CD4-positive, alpha-beta T cell treated with Interleukin-17A for 1 hour (primary cell): ENCODE results near the gene NFIB.
A peak's percentile ranks its signal among the peaks of the same experiment; 100 is the strongest.

Experiments used
- DNase-seq: peaks from one replicate; pipeline ENCODE4 v3.0.0-alpha.2; 2020

NFIB gene

DNA sequence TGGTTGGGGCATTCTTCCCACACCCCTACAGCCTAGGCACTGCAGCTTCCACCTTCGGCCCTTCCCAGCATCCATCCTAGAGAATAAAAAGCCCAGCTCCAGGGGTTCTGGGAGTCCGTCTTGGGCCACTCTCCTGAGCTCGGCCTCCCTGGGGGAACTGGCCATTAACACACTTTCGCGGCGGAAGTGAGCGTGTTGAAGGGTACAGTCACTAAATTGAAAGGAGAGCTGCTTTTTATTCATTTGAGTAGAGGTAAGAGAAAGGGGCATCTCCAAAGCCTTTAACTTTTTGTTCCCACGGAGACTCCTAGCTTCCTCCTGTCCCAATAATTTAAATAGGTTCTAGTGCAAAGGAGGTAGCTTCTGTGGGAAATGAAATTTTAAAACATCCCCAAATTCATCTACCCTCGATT lies 31.0 kb upstream of the NFIB start:
- DNase-seq: no peak

DNA sequence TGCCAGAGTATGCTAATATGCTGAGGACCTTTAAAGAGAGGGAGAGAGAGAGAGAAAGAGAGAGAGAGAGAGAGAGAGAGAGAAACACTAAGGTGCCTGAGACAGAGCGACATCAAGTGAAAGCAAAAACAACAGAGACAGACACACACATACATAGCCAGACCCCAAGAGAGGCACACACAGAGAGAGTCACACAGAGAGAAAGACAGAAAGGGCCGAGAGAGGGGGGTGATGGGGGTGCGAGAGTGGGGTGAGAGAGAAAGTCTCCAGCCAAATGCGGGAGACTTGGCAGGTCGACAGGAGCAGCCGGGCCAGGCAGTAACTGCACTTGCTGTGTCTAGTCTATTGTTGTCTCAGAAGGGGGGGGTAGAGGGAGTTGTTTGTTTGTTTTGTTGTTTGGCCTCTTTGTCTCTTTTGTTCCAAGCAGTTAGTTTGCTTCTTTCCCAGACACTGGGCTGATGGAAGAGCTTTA lies 30.1 kb upstream of the NFIB start:
- no peak for DNase-seq

DNA sequence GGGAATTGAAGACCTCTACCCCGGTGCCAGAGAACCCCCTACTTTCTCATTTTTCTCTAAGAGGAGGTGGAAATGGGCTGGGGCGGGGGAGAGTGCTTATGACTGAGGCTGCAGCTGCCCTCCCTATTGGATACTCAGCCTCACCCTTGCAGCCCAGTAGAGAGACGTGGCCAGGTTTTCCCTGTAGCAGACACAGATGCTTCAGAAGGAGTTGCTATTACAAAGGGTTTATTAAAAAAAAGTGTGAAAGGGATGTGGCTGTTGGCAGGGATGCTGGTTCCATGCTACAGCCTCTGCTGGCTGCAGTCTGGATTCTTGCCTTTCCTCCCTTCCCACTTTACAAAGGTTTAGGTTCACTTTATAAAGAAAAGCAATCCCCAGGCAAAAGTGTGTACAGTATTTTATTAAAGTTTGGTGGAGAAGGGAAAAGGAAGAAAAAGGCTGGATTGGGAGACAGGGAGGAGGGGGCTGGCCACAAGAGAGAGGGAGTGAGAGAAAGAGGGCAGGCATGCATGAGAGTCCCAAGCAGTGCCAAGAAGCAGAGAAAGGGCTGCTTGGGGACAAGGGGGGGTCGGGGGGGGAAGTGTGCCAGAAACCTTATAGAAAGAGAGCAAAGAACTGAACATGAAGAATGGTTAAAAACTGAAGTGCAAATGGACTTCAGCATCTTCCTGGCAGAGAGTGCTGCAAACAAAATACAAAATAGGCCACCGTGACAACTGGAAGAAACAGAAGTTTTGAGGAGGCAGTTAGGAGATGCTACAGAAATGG lies 29.5 kb upstream of the NFIB start:
- no peak for DNase-seq

DNA sequence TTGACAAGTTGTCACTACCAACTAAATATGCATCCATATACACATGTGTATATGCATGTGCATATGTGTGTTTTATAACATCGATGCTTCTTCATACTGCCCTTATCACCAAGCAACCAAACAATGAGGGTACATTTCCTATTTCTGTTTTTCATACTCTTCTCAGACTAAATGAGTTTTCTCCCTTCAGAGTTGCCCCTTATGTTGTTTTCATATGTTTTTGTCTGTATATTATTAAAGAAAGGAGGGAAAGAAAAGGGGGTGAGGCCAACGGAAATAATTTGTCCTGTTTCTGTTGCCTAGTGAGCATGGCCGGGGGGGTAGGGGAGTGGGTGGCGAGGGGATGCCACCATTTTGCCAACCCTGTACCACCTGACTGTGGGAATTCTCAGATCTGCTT lies 28.8 kb upstream of the NFIB start:
- no peak for DNase-seq

DNA sequence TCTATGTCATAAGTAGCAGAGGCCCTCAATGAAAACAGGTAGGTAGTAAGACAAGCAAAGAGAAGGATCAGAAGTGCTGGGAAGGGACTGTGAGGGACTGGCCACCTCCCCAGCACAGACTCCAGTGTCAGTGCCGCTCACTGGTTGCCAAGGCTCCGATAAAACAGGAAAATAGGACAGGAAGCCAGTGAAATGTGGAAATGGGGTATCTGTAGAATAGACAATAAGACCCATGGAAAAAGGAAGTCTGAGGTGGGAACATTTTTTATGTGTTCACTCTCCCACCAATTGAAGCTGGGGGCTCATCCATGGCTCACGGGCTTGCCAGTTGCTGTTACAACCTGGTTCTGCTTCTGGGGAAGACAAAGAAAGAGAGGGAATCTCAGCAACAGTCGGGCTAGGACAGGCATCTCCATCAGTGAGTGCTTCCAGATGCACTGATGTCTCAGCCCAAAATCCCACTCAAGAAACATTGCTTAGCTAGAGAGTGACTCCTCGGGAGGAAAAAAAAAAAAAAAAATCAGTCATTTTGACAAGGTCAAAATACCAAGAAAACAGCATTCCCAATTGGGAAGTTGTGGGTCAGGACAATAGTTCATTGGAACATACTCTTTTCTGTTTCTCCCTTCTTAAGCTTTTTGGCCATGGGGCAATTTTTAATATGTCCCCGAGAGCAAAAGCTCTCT lies 27.6 kb upstream of the NFIB start:
- no peak for DNase-seq

DNA sequence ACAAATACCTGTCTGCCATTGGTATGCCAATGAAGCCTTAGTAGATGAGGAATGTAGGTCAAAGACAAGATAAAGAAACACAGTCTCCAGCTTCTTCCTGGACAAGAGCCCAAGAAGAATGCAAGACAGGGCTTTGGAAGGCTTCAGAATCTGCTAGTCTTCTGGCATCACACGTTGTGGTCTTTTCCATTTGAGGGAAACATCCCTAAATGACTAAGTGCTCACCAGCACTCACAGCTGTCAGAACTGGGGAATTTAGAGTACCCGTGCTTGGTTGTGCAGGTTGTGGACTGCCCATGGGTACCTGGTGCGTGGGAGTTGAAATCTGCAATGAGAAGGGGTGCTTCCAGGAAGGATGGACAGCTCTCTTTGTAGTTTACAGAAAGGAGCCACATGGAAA lies 27.1 kb upstream of the NFIB start:
- no peak for DNase-seq

DNA sequence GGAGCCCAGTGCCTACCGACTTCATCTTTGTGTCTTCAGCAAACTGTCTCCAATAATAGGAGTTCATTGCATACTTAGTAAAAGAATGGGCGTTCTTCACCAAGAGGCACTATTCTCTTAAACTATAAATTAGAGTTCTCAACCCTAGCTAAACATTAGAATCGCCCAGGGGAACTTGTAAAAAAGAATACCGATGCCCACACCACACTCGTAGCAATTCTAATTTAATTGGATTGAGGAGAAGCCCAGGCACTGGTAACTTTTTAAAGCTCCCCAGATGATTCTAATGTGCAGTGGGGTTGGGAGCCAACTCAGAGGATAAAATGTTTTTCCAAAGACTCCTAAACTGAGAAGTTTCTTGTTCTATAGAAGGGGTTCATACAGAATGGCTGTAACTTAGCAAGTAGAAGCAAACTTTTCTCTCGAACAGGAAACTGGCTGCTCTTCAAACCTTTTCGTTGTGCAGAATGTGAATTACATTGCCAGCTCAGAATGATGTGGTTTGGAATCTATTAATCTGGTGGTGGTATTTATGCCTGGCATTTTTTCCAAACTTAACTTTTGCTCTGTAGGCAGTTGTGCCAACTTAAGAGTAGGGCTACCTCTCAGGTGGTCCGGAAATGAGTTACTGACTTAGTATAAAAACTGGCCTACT lies 26.4 kb upstream of the NFIB start:
- no peak for DNase-seq

DNA sequence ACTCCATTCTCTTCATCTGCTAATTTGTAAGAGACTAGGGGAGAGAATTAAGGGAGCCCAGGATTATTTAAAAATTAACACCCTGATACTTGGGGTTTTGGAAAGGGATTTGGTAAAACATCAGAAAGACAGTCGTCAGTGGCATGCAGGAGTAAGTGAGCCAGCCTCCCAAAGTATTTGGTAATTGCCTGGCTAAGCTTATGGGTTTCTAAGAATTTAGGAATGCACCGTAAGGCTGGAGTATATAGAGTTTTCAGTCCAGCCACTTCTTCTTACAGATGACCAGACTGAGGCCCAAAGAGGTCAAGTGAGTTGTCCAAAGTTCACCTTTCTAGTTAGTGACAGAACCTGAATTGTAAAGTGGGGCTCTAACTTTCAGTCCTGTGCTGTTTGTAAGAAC lies 25.8 kb upstream of the NFIB start:
- DNase-seq: no peak

DNA sequence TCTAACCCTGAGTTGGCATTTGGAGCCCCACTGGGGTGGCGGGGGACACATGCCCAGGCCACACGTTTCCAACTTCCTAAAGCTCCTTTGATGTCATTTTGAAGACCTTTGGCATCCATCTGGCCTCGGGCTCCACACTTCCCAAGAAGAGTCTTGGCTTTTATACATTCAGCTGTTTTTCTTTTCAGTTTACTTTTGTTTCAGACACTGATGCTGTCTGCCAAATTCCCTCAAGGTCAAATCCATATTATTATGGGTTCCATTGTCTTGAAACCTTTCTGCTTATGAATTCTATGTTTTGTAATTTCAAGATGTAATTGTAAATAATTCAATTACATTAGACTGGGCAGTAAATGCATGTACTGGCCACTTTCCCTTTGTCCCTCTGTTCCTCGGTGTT lies 23.7 kb upstream of the NFIB start:
- DNase-seq: no peak

DNA sequence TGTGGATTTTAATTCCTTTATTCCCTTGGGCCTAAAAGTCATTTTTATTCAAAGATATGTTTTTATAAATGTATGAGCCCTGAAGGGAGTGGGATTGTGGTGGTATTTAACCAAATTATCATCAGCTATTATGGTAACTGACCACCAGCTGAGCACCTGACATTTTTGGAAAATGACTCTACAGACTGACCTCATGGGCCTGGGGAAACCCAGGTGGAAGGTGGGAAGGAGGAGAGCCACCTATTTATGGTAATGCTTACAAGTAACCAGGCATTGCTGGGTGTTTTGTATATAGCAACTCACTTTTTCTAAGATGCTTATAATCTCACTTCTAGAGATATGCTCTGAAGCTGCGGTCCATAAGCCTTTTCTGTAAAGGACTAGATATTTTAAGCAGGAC lies 22.3 kb upstream of the NFIB start:
- DNase-seq: no peak

DNA sequence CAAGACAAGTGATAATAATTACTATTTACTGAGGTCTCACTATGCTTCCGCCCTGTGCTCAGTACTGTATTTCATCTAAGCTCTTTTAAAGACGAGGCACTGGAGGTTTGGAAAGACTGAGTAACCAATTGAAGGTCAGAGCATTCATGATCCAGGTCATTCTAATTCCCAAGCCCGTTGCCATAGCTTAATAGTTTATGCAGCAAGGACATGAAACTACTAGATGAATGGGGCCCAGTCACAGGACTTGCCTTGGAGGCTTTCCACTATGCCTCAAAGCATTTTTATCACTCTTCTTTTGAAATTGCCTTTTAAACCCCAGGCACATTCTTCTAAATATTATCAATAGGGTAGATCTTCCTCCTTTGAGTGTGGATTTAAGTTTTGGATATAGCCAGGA lies 17.2 kb upstream of the NFIB start:
- DNase-seq: no peak

DNA sequence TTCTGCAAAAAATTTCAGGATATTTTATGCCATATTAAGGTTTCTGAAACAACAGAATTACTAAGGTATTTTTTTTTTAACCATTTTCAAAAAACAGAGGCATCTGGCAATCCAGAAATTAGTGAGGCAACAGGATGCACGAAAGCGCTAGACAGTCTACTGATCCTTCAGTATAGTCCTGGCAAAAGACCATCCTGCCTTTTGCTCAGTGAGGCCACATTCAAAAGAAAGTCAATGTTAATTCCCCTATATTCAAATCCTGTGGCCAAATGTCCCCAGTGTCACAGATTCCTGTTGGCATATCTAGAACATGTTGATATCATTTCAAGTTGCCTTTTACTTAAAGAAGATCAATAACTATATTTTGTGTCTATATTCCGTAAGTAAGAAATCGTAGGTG lies 13.1 kb upstream of the NFIB start:
- DNase-seq: no peak

DNA sequence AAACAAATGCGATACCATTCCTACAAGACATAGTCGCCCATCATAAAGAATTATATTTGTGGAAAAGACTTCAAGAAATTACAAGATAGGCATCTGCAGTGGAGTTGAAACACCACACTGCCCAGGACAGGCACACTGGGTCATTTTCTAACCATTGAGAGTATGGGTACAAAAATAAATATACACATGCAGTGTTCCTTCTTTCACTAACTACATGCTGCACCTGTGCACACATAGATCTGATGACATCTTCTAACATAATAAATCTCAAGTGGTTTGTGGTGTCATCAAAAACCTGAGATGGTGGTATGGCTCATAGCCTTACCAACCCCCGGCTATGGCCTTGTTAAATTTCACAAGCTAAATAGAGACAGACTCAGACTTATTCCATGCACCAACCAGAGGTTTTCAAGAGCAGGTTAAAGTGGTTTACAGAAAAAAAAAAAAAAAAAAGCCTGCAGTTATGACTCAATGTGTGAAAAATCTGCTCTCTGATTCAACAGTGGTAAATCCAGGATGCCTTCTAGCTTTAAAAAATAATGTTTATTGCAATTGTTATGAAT lies 12.4 kb upstream of the NFIB start:
- no peak for DNase-seq

DNA sequence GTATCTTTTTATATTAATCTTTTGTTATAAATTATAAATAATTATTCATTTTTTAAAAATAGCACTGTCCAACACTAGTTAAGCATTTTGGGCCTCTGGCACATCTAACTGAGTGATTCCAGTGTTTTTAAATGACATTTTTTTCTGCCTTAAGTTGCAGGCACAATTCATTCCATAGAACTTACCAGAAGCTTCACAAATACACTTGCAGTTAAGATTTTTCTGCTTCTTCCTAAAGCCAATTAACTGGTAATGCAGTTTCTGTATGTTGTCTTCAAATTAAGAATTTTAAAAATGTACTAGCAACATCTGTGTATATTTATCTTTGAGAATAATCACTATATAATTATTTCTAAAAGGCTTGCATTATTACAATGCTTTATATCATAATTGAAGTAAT lies 11.2 kb upstream of the NFIB start:
- DNase-seq: no peak

DNA sequence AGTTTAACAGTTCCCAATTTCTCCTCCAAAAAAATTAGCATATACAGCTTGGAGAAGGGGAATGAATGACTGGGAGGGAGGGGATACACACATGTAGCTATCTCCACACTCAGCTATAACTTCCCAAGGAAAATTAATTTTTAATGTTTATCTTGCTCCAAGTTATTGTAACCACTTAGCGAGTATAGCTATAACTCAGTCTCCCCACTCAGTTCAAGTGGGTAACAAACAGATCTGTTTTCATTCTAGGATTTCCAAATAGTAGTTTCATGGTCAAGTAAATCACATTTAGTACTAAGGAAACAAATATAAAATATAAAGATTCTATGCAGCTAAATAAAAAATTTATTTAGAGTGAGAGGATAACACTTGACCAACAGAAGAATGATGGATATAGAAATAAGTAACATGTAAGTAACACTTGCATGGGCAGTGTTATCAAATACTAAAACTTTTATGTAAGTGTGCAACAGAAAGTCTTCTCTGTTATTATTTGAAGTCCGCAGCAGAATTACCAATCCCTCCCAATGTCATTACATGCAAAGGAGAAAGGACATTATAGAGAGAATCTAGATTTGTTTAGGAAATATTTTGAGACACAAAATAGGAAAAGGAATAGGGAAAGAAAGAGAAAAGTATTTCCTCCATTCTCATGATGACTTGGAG lies 10.2 kb upstream of the NFIB start:
- DNase-seq: no peak

DNA sequence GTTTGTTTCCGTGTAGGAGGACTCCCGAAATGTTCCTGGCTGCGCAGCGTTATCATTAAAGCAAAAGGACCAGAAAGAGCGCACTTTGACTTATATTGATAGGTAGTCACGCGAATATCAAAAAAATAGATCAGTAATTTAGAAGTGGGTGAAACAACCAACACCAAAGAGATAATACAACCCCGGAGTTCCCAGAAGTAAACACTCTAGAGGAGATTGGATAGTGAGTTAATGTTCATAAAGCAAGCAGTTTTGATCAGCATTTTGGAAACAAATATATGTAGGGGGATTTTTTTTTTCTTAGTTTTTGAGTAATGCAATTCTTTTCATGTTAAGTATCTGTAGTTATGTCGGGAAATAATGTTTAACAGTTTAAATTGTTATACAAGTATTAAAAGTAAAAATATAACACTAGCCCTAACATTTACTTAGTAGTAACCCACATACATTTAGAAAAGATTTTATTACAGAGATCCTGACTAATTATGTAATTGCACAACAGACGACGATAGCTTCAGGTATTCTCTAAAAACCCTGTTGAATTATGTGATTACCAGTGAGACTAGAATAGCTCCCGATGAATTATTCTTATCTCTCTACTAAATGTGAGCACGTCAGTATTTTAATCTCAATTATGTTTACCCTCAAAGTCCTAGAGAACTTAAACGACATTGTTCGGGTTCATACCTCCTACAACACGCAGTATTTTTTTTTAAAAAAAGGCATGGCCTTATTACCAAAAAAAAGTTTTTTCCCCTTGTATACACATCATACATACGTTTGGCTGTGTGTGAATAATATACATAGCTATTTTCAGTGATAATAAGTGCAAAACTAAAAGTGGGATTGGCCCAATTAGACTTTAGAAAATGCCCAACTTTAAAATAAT lies 9.4 kb upstream of the NFIB start:
- DNase-seq: no peak

DNA sequence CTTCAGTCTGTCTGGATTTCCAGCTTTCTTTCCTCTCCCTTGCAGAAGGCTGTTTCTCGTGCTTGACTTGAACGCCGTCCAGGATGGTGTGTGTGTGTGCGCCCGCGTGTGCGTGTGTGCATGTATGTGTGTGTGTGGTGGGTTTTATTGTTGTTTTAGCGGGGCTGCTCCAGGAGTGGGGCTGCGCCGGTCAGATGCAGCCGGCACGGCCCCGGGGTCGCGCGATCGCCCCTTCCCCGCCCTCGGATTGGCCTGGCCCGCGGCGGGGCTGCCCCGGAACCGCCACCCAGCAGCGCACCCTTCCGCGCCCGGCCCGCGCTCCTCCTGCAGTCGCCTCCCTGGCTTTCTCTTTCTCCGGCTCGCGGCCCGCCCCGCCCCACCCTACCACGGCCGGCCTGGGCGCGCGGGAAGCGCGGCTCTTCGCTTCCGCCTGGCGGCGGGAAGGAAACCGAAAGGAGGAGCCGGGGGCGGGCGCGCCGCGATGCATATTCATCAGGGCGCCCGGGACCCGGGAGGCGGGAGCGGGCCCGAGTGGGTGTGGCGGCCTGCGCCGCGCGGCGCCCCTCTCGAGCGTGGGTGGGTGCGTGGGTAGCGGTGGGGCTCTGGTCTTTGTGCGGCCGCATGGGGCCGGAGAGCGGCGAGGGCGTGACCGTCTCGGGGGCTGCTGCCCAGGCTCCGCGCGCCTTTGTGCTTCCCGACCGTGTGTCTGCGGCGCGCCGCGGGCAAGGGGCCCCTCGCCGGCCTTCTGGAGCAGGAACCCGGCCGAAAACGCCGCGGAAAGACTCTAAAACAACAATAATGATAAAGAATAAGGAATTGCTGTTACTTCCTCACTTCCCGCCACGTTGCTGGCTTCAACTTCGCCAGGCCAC lies 8.5 kb upstream of the NFIB start:
- peak; percentile 74 for DNase-seq

DNA sequence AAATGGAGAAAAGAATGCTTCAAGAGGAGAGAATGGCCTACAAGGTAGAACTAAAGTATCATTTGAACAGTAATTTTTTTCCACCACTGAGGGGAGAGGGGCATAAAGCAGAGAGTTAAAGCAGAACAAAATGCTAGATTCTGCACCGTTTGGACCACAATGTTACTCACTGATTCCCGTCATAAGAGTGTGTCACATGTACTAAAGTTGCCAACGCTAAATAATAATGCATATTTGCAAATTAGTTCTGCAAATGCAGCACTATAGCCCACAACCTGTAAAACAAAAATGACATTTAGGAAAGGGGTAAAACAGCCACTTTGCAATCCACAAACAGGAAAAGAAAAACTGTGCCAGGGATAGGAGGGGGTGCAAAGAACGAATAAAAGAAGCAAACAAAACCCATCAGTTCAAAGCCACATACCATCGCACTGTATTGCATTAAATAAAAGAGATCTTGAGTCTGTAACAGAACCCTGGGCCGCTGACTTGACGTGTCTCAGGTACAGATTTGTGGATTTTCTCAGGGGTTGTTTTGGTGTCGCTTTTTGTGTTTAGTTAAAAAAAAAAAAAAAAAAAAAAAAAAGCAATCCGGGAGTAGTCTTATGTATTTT lies 7.7 kb upstream of the NFIB start:
- DNase-seq: no peak

DNA sequence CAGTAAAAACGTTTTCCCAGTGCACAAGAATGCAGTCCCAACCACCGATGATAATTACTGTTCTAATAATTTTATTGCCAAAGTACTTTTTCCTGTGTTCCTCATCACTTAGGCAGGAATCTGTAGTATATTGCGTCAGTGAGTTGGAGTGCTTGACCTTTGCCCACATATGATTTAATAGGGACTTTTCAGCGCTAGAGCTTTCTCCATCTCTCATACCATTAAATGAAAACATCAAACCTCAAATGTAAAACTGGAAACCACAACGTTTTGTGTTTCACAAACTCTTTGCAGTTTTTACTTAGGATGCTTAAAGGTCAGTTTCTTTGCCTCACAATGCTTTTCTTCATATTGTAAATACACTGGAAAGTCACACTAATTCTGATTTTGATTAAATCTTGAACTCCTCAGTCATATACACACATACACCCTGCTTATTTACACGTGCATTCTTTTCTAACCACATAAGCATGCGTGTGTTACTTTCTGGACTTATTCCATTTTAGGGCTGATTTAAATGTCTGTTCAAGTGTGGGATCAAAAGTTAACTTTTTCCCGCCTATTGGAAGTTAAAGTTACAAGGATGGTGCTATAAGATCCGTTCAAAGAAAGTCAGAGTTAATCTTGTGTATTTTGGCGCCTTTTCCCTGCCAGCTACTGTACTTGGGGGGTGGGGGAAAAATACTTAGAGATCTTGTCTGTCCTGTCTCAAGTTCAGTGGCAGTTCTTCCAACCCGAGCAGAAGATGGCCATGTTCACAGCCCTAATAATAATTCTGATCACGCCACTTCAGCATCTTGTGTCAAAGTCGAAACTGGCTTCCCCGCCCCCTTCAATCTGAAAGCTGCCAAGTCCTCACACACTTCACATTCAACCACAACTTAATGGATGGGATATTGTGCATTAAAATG lies 6.6 kb upstream of the NFIB start:
- DNase-seq: no peak
